RWPE2 (cell line): ENCODE results near the gene COL27A1.

Source experiments
- ATAC-seq: fragments of 200-7000 bp; cut with Tn5 transposase; 3 replicates; pipeline ENCODE4 v1.9.1; 2021; ENCODE audit warnings: low read depth
- DNase-seq: peaks from one replicate; pipeline ENCODE4 v3.0.0-alpha.2; 2020; ENCODE audit warnings: low spot score
- H3K27ac ChIP-seq: fragments of 450-650 bp; 2 replicates; pipeline ENCODE4 v1.5.1; 2017; ENCODE audit warnings: mild to moderate bottlenecking; ENCODE audit not compliant: poor library complexity, severe bottlenecking
- H3K27me3 ChIP-seq: fragments of 250-450 bp; sonication (Bioruptor Pico); 2 replicates; pipeline ENCODE4 v1.5.1; 2021; ENCODE audit warnings: mild to moderate bottlenecking, moderate library complexity; ENCODE audit not compliant: insufficient read depth, poor library complexity, severe bottlenecking
- H3K36me3 ChIP-seq: fragments of 250-450 bp; sonication (Bioruptor Pico); 2 replicates; pipeline ENCODE4 v1.5.1; 2020; ENCODE audit warnings: low read depth, mild to moderate bottlenecking, moderate library complexity
- H3K4me1 ChIP-seq: fragments of 250-450 bp; sonication (Bioruptor Pico); 2 replicates; pipeline ENCODE4 v1.5.1; 2021; ENCODE audit warnings: mild to moderate bottlenecking, moderate library complexity; ENCODE audit not compliant: insufficient read depth, poor library complexity, severe bottlenecking
- H3K4me3 ChIP-seq: fragments of 250-450 bp; sonication (Bioruptor Pico); 2 replicates; pipeline ENCODE4 v1.5.1; 2021; ENCODE audit warnings: mild to moderate bottlenecking, moderate library complexity; ENCODE audit not compliant: severe bottlenecking
- H3K9me3 ChIP-seq: fragments of 250-450 bp; sonication (Bioruptor Pico); 2 replicates; pipeline ENCODE4 v1.5.1; 2021; ENCODE audit warnings: mild to moderate bottlenecking, moderate library complexity; ENCODE audit not compliant: severe bottlenecking
- TF ChIP-seq, protein P1 (sequence below): fragments of 450-650 bp; IDR thresholded peaks from one replicate; pipeline ENCODE4 v1.5.1; 2017; ENCODE audit warnings: mild to moderate bottlenecking, moderate library complexity; ENCODE audit not compliant: poor library complexity, severe bottlenecking

The COL27A1 gene

DNA sequence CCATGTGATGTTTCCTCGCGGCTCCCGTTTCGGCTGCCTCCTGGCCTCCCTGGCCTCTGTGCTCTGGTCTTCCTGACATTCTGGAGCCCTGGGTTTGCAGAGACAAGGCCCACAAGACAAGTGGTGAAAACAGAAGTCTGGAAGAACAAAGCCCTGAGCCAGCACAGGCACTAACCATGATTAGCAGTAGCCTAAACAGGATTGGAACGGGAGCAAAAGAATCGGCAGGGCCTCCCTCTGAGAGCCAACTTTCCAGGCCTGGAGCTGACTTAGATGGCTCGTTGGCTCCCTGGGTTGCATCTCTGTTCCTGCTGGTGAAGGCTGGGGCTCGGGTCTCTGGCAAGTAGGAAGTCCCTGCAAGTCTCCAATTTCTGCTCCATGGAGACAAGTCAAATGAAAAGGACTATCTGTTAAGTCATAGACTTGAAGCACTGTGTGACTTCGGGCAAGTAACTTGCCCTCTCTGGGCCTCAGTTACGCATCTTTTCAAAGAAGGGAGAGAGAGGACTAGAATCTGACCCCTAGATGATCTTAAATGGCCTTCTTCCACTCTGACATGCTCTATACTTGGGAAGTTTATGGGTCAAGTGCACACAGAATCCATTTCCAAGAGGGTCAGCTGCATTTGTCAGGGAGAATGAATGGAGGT, 3.3 kb downstream of the COL27A1 start:
- Histone ChIP-seq H3K9me3 (no peaks in the 10 kb centered on the region), H3K27me3 (peaks cover 11% of the 10 kb centered on the region), H3K4me1 (peaks cover 5% of the 10 kb centered on the region), H3K36me3 (no peaks in the 10 kb centered on the region), H3K27ac (no peak overlapping the region), H3K4me3 (no peak overlapping the region)
- DNase-seq (no peak), ATAC-seq (no peak)
- TF ChIP-seq, protein P1, sequence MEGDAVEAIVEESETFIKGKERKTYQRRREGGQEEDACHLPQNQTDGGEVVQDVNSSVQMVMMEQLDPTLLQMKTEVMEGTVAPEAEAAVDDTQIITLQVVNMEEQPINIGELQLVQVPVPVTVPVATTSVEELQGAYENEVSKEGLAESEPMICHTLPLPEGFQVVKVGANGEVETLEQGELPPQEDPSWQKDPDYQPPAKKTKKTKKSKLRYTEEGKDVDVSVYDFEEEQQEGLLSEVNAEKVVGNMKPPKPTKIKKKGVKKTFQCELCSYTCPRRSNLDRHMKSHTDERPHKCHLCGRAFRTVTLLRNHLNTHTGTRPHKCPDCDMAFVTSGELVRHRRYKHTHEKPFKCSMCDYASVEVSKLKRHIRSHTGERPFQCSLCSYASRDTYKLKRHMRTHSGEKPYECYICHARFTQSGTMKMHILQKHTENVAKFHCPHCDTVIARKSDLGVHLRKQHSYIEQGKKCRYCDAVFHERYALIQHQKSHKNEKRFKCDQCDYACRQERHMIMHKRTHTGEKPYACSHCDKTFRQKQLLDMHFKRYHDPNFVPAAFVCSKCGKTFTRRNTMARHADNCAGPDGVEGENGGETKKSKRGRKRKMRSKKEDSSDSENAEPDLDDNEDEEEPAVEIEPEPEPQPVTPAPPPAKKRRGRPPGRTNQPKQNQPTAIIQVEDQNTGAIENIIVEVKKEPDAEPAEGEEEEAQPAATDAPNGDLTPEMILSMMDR = no peak

DNA sequence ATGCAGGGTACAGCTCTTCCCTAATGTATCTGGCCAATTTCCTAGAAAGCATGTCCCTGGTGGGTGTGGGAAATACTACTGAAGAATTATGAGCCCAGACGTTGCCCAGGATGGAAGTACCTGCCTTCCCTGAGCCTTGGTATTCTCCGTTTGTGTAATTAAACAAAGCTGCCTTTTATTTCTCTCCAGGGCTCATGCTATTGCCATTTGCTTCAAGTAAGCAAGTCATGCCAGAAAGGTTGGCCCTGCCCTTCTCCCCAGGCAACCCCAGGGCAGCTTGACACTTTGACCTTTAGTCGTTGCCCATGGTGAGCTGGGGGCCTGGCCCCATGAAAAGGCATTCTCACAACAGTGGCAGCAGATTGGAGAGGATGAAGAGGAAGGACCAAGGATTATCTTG, 4.4 kb downstream of the COL27A1 start:
- Histone ChIP-seq H3K27ac (no peak overlapping the region), H3K4me3 (no peak overlapping the region), H3K36me3 (no peaks in the 10 kb centered on the region), H3K4me1 (peaks cover 9% of the 10 kb centered on the region), H3K27me3 (peaks cover 5% of the 10 kb centered on the region), H3K9me3 (no peaks in the 10 kb centered on the region)
- DNase-seq = no peak
- no peak for ATAC-seq
- TF ChIP-seq, protein P1 = no peak

DNA sequence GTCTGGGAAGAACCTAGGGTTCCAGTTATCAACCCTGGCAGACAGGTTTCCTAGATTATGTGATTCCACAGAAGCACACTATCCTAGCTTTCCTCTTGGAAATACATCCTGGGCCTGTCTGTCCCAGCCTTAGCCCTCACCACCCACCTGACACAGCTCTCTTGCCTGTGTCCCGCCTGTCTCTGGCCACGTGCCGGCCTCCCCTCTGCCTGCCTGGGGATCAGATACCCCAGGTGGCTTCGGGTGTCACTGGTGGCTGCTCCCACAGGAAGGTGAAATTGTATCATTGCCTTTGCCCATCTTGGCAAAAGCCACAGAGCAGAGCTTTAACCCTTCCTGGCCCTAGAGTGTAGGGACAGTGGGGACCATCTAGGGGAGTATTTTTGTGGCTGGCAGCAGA, 6.2 kb downstream of the COL27A1 start:
- TF ChIP-seq, protein P1 = no peak
- H3K4me3 ChIP-seq = no peak overlapping the region
- H3K36me3 ChIP-seq = no peaks in the 10 kb centered on the region
- H3K9me3 ChIP-seq = no peaks in the 10 kb centered on the region
- ATAC-seq (no peak), DNase-seq (no peak)
- no peak overlapping the region for H3K27ac ChIP-seq
- no peaks in the 10 kb centered on the region for H3K27me3 ChIP-seq
- peaks cover 9% of the 10 kb centered on the region for H3K4me1 ChIP-seq

DNA sequence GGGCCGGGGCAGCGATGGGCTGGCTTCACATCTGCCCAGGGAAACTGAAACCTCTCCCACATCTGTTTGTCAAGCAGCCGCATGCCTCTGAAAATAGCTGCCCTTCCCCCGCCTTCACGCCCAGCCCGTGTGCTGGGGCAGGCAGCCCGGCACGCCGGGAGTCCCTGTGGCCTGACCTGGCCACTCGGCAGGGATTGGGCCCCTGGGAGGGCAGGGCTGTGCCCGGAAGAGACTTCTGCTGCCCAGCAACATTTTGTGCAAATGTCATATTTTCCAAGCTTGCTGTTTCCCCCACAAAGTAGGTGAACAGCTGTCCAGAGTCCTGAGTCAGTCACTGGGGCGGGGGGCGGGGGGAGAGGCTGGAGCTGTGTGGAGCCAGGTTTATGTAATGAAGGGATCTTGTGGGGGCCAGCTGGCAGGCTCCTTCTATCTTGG, 8.2 kb downstream of the COL27A1 start:
- Histone ChIP-seq H3K4me3 (no peak overlapping the region), H3K36me3 (no peaks in the 10 kb centered on the region), H3K4me1 (peaks cover 9% of the 10 kb centered on the region), H3K9me3 (no peaks in the 10 kb centered on the region), H3K27ac (peak overlapping the region; percentile 27), H3K27me3 (no peaks in the 10 kb centered on the region)
- DNase-seq (no peak), ATAC-seq (peak; percentile 40; the same call in 1 of the 3 replicates)
- TF ChIP-seq, protein P1 = no peak

DNA sequence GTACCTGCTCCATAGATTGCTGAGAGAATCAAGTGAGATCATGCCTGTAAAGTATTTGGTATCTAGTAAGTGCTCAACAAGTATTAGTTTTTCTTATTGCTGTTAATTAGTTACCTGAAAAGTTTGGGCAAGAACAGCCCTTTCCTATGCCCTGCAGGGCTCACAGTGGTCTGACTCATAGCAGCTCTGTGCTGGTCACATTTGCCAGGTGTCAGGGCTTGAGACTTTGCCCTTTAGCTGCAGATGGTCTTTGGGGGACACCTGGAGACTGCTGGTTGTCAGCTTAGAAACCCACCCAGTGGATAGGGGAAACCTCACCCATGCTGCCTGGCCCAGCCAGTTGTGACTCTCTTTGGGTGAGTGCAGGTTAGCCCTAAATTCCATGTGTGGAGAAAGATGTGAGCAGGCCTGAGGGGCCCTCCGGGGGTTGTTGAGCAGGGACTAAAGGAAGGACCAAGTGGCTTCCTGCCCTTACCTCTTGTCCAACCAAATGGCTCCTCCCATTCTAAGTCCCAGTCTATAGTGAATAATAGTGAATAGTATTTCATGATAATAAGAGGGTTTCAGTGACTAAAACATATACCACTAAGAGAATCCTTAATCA, 9.0 kb downstream of the COL27A1 start:
- H3K27ac ChIP-seq = peak overlapping the region; percentile 27
- no peaks in the 10 kb centered on the region for H3K9me3 ChIP-seq
- H3K36me3 ChIP-seq = no peaks in the 10 kb centered on the region
- no peak for DNase-seq
- H3K4me1 ChIP-seq = peaks cover 9% of the 10 kb centered on the region
- ATAC-seq = peak; percentile 18; the same call in 1 of the 3 replicates
- H3K4me3 ChIP-seq = no peak overlapping the region
- no peaks in the 10 kb centered on the region for H3K27me3 ChIP-seq
- TF ChIP-seq, protein P1 = no peak
